GM12878 (cell line): Measurements from ENCODE around the gene SEC14L1.

Experiments used
- BCL11A ChIP-seq: IDR thresholded peaks from 2 replicates; pipeline ENCODE4 v1.6.1; 2011; ENCODE audit warnings: low read depth, low read length
- CEBPB ChIP-seq, 2 experiments: fragments of 150-350 bp in 1 of 2; IDR thresholded peaks; 2 replicates each; pipeline ENCODE4 v1.6.1; 2012 to 2014; ENCODE audit warnings: low read depth in 2 of 2, low read length in 2 of 2, borderline replicate concordance in 1 of 2, inconsistent platforms in 1 of 2
- CEBPZ ChIP-seq: fragments of 150-350 bp; IDR thresholded peaks from 2 replicates; pipeline ENCODE4 v1.6.1; 2016; ENCODE audit warnings: low read depth, low read length
- NFXL1 ChIP-seq: fragments of 450-650 bp; IDR thresholded peaks from 2 replicates; pipeline ENCODE4 v1.6.1; 2017; ENCODE audit warnings: antibody characterized with exemption, mild to moderate bottlenecking, borderline replicate concordance
- SPI1 ChIP-seq: IDR thresholded peaks from 2 replicates; pipeline ENCODE4 v1.6.1; 2011; ENCODE audit warnings: low read depth, mild to moderate bottlenecking, low read length, moderate library complexity, borderline replicate concordance; ENCODE audit not compliant: insufficient read depth
- SUPT20H ChIP-seq: IDR thresholded peaks from 2 replicates; pipeline ENCODE4 v1.6.1; 2011; ENCODE audit warnings: low read depth, mild to moderate bottlenecking, low read length, moderate library complexity, borderline replicate concordance; ENCODE audit not compliant: control insufficient read depth
- ZNF274 ChIP-seq: IDR thresholded peaks from one replicate; pipeline ENCODE4 v1.8.0; 2011; ENCODE audit not compliant: insufficient read length, insufficient read depth
- TF ChIP-seq, protein P1 (sequence below), 3 experiments: IDR thresholded peaks in 2 of 3; conservative IDR thresholded peaks in 1 of 3; 2 replicates each; pipeline ENCODE4 v1.5.1; 2011; ENCODE audit warnings: low read depth in 3 of 3, low read length in 3 of 3, mild to moderate bottlenecking in 3 of 3, control low read depth in 2 of 3, moderate library complexity in 2 of 3, inconsistent platforms in 1 of 3, mixed read lengths in 1 of 3; ENCODE audit not compliant: control insufficient read depth in 2 of 3, insufficient read depth in 1 of 3; ENCODE audit errors: extremely low read depth in 1 of 3

DNA sequence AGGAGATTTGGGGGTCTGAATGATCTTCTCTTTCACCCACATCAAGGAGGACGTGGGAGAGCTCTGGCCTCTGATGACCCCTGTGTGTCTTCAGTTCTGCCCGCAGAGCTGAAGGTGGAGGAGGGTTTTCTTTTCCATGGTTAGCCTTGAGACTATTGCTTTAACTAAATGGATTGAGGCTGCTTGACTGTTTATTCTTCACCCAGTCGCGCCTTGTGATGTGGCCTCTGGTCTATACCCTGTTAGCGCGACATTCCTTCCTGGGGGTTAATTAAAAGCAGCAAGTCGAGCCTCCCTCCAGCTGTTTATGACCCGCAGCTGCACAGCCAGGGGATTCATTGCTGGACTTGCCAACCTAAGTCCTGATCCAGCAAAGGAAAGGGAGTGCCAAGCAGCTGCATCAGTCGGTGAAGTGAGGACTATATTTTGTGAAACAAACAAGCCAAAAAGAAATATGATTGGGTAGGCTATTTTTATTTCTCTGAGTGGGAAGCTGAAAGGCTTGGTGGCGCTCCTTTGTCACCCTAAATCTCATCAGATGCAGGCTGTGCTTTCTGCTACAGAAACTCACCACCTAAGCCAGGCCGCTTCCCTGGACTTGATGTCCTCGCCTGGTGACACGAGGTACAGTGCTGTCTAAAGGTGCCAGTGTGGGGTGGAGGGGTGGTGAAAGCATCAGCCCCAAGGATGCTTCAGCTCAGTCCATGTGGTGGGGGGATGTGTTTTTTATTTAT lies 11.0 kb upstream of the SEC14L1 start:
- TF ChIP-seq SPI1: no peak
- no peak for TF ChIP-seq ZNF274
- TF ChIP-seq BCL11A: no peak
- no peak for TF ChIP-seq CEBPB (IDR thresholded peaks at IDR 0.05; ENCODE audit: borderline replicate concordance in 1 of 2, low read depth in 2 of 2, low read length in 2 of 2)
- TF ChIP-seq, protein P1, sequence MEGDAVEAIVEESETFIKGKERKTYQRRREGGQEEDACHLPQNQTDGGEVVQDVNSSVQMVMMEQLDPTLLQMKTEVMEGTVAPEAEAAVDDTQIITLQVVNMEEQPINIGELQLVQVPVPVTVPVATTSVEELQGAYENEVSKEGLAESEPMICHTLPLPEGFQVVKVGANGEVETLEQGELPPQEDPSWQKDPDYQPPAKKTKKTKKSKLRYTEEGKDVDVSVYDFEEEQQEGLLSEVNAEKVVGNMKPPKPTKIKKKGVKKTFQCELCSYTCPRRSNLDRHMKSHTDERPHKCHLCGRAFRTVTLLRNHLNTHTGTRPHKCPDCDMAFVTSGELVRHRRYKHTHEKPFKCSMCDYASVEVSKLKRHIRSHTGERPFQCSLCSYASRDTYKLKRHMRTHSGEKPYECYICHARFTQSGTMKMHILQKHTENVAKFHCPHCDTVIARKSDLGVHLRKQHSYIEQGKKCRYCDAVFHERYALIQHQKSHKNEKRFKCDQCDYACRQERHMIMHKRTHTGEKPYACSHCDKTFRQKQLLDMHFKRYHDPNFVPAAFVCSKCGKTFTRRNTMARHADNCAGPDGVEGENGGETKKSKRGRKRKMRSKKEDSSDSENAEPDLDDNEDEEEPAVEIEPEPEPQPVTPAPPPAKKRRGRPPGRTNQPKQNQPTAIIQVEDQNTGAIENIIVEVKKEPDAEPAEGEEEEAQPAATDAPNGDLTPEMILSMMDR (IDR thresholded peaks at IDR 0.05 in 2 of 3, conservative IDR thresholded peaks at IDR 0.05 in 1 of 3; ENCODE audit: control insufficient read depth in 2 of 3, extremely low read depth in 1 of 3, insufficient read depth in 1 of 3, low read depth in 3 of 3, low read length in 3 of 3): no peak
- no peak for TF ChIP-seq SUPT20H
- TF ChIP-seq CEBPZ: no peak
- TF ChIP-seq NFXL1: no peak
